ENCODE results near the gene LSM5. TPM values are rescaled to one million over a fixed set of nuclear protein-coding genes. Genes with fewer than 3 reads are reported as not detected.

The LSM5 gene
- total RNA-seq, 1 experiment from 2014 or later = 108 TPM

DNA sequence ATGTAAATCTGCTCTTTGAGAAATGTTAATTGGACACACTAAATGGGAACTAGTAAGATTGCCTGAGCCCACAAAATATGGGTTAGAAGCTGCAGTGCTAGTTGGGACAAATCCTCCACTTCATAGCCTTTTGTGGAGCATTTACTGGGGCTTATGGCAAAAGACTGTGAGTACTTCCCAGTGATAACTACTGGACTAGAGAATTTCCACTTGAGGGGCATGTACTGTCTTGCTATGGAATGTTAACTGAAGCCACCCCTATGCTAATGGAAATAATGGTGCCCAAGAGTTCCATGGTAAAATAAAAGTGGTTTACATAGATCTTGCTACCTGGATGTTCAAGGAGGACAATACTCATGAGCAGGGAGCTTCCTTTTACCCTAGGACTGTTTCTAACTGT is 34.5 kb upstream of the LSM5 start:
- H2BK5ac ChIP-seq (ENCODE audit: insufficient read length, low read length) = no peak overlapping the region
- no peak overlapping the region for H3K4me2 ChIP-seq (ENCODE audit: insufficient read depth, insufficient read length, low read length)
- no peaks in the 10 kb centered on the region for H4K20me1 ChIP-seq (ENCODE audit: control insufficient read depth, insufficient read depth, insufficient read length)
- peaks cover 10% of the 10 kb centered on the region; the same call in 1 of the 2 replicates for H3K4me1 ChIP-seq (ENCODE audit: insufficient read depth, low read length)
- no peak overlapping the region for H2BK20ac ChIP-seq (ENCODE audit: low read depth, low read length, poor library complexity, severe bottlenecking)
- no peak overlapping the region for H3K56ac ChIP-seq (ENCODE audit: insufficient read length, low read depth, low read length)
- no peaks in the 10 kb centered on the region for H3K27me3 ChIP-seq (ENCODE audit: insufficient read depth, low read length)
- peaks cover 36 to 42% of the 10 kb centered on the region in 2 experiments for H3K9me3 Mint-ChIP-seq
- TF ChIP-seq, protein P1, sequence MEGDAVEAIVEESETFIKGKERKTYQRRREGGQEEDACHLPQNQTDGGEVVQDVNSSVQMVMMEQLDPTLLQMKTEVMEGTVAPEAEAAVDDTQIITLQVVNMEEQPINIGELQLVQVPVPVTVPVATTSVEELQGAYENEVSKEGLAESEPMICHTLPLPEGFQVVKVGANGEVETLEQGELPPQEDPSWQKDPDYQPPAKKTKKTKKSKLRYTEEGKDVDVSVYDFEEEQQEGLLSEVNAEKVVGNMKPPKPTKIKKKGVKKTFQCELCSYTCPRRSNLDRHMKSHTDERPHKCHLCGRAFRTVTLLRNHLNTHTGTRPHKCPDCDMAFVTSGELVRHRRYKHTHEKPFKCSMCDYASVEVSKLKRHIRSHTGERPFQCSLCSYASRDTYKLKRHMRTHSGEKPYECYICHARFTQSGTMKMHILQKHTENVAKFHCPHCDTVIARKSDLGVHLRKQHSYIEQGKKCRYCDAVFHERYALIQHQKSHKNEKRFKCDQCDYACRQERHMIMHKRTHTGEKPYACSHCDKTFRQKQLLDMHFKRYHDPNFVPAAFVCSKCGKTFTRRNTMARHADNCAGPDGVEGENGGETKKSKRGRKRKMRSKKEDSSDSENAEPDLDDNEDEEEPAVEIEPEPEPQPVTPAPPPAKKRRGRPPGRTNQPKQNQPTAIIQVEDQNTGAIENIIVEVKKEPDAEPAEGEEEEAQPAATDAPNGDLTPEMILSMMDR (conservative IDR thresholded peaks at IDR 0.05) = no peak
- H3K27ac Mint-ChIP-seq = peak overlapping the region in 1 of 3 experiments; percentile 53; a peak in 1 of 7 replicates
- no peaks in the 10 kb centered on the region for H3K23me2 ChIP-seq (ENCODE audit: insufficient read length, low read depth, low read length, poor library complexity, severe bottlenecking)
- H2AK5ac ChIP-seq (ENCODE audit: insufficient read length, low read length) = no peak overlapping the region
- H2AFZ ChIP-seq (ENCODE audit: low read length) = no peak overlapping the region
- H3K36me3 Mint-ChIP-seq (ENCODE audit: insufficient read depth in 1 of 3, low read depth in 3 of 3) = peaks cover 35 to 37% (median 36%) of the 10 kb centered on the region in 3 experiments
- no peak overlapping the region for H3K14ac ChIP-seq (ENCODE audit: insufficient read depth, low read length)
- peaks cover 22% of the 10 kb centered on the region for H3K9me3 ChIP-seq (ENCODE audit: control insufficient read depth, low read depth, low read length)
- H4K5ac ChIP-seq (ENCODE audit: insufficient read length, low read depth, low read length) = no peak overlapping the region
- H3K18ac ChIP-seq (ENCODE audit: insufficient read length, low read depth, low read length) = no peak overlapping the region
- H3K79me1 ChIP-seq (ENCODE audit: insufficient read depth, low read depth, low read length, poor library complexity, severe bottlenecking) = peaks cover 4% of the 10 kb centered on the region
- no peak overlapping the region for H2BK120ac ChIP-seq (ENCODE audit: low read depth, low read length, poor library complexity, severe bottlenecking)
- no peak overlapping the region for H2BK15ac ChIP-seq (ENCODE audit: low read depth, low read length)
- no peak overlapping the region for H3K4me3 Mint-ChIP-seq
- no peak overlapping the region for H3K27ac ChIP-seq (ENCODE audit: insufficient read length, low read depth, low read length)
- H3K4me1 Mint-ChIP-seq = peaks cover 43 to 46% of the 10 kb centered on the region in 2 experiments
- H3T11ph ChIP-seq (ENCODE audit: low read length) = no peak overlapping the region
- no peak overlapping the region for H3K9ac ChIP-seq (ENCODE audit: extremely low read depth, insufficient read length, low read length)
- no peak for DNase-seq
- no peak overlapping the region for H3K4ac ChIP-seq (ENCODE audit: low read depth, low read length)
- peaks cover 3% of the 10 kb centered on the region; the same call in 1 of the 2 replicates for H3K79me2 ChIP-seq (ENCODE audit: insufficient read depth, low read length)
- H4K8ac ChIP-seq (replicated peaks; ENCODE audit: insufficient read length, low read depth, low read length) = no peak overlapping the region
- no peak overlapping the region for H3K23ac ChIP-seq (ENCODE audit: insufficient read length, low read depth, low read length)
- no peak overlapping the region for H4K91ac ChIP-seq (ENCODE audit: insufficient read length, low read depth, low read length)
- peaks cover 3% of the 10 kb centered on the region; the same call in 1 of the 2 replicates for H3K27me3 Mint-ChIP-seq (ENCODE audit: low read depth)
- H2BK12ac ChIP-seq (ENCODE audit: insufficient read length, low read depth, low read length) = no peak overlapping the region

Data from H9 (cell line).